Measurements from ENCODE around the gene SLC38A6.
A peak's percentile ranks its signal among the peaks of the same experiment; 100 is the strongest.

SLC38A6 gene

DNA sequence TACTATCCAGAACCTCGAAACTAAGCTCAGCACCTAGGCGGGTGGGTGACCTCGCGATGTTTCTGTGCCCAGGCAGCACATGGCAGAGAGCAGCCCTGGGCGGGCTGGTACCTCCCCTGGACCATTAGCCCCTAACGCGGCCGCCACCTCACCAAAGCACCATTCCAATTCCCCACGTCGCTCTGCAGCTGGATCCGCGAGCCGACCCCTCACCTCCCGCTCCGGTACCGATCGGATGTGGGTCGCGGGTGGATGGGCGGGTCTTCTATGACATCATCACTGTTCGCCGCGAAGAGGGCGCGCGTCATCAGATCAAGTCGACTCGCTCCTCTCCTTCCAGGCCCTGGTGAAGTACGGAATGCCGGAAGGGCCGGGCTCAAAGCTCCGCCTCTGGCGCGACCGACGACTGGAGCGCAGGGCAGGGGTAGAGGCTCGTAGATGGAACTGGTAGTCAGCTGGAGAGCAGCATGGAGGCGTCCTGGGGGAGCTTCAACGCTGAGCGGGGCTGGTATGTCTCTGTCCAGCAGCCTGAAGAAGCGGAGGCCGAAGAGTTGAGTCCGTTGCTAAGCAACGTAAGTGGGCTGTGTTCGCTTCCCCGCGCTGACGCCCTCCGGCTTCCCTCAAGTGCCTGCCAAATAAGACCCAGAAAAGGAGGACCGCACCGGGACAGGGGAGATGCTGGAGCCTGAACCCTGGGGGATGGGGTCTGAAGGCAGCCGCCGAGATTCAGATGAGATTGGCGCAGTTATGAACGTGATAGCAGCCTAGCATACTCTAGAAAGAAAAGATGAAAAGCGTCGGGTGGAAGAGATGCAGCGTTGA lies at the start of gene SLC38A6, which contains the start of gene TRMT5:
Gene SLC38A6 (plus strand): TSS at position 435 of the 822 bp plus-strand sequence. CDS start 33 bp downstream, at position 468.
Gene TRMT5 (minus strand): TSS at position 269 of the 822 bp plus-strand sequence. CDS start 106 bp downstream, at position 163.
- DNase-seq (ENCODE audit: low read depth, low spot score), result peak; percentile 84
- ChIA-PET CTCF (interaction anchor here (1.1 to 3.8 kb wide), 4 partner anchors 44 to 304 kb away, joined by 3 to 14 read pairs (median 7); no protein-coding TSS in a partner anchor), POLR2A (interaction anchor here (0.7 to 1.4 kb wide), 5 partner anchors 15 to 259 kb away, joined by 3 to 6 read pairs (median 3); partner anchors contain the start of gene SIX4)
- TF ChIP-seq, protein P1, sequence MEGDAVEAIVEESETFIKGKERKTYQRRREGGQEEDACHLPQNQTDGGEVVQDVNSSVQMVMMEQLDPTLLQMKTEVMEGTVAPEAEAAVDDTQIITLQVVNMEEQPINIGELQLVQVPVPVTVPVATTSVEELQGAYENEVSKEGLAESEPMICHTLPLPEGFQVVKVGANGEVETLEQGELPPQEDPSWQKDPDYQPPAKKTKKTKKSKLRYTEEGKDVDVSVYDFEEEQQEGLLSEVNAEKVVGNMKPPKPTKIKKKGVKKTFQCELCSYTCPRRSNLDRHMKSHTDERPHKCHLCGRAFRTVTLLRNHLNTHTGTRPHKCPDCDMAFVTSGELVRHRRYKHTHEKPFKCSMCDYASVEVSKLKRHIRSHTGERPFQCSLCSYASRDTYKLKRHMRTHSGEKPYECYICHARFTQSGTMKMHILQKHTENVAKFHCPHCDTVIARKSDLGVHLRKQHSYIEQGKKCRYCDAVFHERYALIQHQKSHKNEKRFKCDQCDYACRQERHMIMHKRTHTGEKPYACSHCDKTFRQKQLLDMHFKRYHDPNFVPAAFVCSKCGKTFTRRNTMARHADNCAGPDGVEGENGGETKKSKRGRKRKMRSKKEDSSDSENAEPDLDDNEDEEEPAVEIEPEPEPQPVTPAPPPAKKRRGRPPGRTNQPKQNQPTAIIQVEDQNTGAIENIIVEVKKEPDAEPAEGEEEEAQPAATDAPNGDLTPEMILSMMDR (IDR thresholded peaks at IDR 0.05; ENCODE audit: insufficient read depth, low read length, missing control alignments), result no peak
- peak within 1 kb of the TSS; percentile 83 for H3K4me3 ChIP-seq (ENCODE audit: low read depth, low read length)

DNA sequence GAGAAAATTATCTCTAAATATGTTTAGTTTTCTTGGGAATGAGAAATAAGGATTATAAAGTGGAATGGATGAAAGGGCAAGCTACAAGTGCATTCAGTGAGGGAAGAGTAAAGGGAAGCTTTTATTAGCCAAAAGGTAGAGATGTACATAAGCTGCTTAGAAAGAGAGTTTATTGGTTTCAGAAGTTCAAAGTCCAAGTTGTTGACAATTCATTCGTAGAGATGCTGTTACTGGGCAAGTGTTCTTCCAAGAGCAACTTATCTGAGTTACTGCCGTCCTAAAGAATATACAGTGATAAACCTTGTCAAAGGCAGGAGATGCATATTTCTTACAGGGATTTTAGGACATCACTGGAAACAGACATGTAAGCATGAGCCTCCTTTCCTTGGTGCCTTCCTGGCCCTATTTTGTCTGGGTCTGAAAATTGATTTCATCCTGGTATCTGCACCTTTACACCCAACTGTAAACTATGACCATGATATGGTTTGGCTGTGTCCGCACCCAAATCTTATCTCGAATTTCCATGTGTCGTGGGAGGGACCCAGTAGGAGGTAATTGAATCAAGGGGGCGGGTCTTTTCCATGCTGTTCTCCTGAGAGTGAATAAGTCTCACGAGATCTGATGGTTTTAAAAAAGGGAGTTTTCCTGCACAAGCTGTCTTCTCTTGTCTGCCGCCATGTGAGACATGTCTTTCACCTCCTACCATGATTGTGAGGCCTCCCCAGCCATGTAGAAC lies 47.0 kb upstream of the SLC38A6 start:
- POLR2A ChIA-PET, result no interaction called here
- CTCF ChIA-PET, result no interaction called here
- no peak for DNase-seq (ENCODE audit: low read depth, low spot score)
- H3K4me3 ChIP-seq (ENCODE audit: low read depth, low read length), result no peak overlapping the region
- TF ChIP-seq, protein P1 (IDR thresholded peaks at IDR 0.05; ENCODE audit: insufficient read depth, low read length, missing control alignments), result no peak

DNA sequence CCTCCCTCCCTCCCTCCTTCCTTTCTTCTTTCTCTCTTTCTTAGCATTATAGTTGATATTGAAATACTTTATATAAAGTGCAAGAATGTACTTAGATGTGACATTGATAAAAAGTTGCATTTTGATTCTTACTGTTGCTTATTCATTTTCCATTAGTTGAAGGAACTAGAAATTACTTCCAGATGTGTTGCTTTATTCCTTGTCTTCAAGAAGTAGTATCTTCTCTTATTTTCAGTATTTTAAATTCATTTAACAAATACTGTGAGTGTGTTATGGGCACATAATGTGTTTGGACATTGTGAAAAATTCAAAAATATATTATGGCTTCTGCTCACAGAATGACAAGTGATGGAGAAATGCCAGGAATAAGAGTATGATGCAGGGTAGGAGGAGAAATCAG lies 45.7 kb upstream of the SLC38A6 start:
- ChIA-PET POLR2A (no interaction called here), CTCF (no interaction called here)
- H3K4me3 ChIP-seq (ENCODE audit: low read depth, low read length), result no peak overlapping the region
- DNase-seq (ENCODE audit: low read depth, low spot score), result no peak
- TF ChIP-seq, protein P1 (IDR thresholded peaks at IDR 0.05; ENCODE audit: insufficient read depth, low read length, missing control alignments), result no peak

DNA sequence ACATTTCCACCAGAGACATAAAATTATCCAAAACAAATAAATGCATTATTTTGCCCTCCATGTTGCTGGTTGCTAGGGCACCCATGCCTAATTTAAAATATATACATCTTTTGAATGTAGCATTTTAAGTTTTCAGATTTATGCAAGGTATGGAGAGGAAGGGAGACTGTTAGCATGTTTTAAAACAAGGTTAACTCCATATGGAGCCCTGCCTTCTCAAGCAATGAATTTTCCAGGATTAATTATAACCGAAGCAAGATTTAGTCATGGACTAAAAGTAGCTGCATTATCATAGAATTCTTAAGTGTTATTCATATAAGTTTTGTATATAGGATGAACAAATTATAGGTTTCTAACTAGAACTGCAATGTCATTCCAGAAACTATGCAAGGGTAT lies 37.4 kb upstream of the SLC38A6 start:
- ChIA-PET POLR2A (no interaction called here), CTCF (no interaction called here)
- no peak overlapping the region for H3K4me3 ChIP-seq (ENCODE audit: low read depth, low read length)
- no peak for DNase-seq (ENCODE audit: low read depth, low spot score)
- TF ChIP-seq, protein P1 (IDR thresholded peaks at IDR 0.05; ENCODE audit: insufficient read depth, low read length, missing control alignments), result no peak

DNA sequence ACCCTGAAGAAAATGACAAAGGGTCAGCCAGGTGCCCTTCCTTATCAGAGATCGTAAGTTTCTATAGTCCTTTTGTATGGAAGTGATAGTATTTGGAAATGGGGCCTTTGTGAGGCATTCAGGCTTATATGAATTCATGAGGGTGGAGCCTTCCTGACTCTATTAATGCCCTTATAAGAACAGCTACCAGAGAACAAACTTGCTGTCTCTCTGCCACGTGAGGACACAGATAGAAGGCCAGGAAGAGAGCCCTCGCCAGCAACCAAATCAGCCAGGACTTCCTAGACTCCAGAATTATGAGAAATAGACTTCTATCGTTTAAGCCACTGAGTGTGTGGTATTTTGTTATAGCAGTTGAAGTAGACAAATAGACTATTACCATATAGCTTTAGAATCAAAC lies 36.8 kb upstream of the SLC38A6 start:
- CTCF ChIA-PET, result no interaction called here
- no peak for DNase-seq (ENCODE audit: low read depth, low spot score)
- POLR2A ChIA-PET, result no interaction called here
- no peak overlapping the region for H3K4me3 ChIP-seq (ENCODE audit: low read depth, low read length)
- TF ChIP-seq, protein P1 (IDR thresholded peaks at IDR 0.05; ENCODE audit: insufficient read depth, low read length, missing control alignments), result no peak

DNA sequence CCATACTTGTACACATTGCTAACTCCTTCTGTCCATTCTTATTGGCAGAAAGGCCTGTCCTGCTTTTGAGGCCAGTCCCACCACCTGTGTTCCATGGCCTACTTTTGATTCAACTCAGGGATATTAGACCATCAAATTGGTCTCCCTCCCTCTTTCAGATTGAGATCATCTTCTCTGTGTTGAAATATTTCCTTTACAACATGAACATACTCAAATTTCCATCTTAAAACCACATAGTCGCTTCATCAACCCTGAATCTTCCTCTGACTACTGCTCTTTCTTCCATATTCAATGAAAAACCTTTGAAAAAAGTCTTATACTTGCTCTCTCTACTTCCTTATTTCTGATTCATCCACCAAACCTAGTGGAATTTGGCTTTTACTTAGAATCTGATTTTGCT lies 35.1 kb upstream of the SLC38A6 start:
- POLR2A ChIA-PET, result no interaction called here
- CTCF ChIA-PET, result no interaction called here
- no peak overlapping the region for H3K4me3 ChIP-seq (ENCODE audit: low read depth, low read length)
- no peak for DNase-seq (ENCODE audit: low read depth, low spot score)
- TF ChIP-seq, protein P1 (IDR thresholded peaks at IDR 0.05; ENCODE audit: insufficient read depth, low read length, missing control alignments), result no peak

Data from AG04449 (cell line).